ENCODE data around the gene IFNG-AS1.

GRCh38 chr12:67986632-67987031, 2.6 kb upstream of the IFNG-AS1 start:
- TF ChIP-seq, protein P1, sequence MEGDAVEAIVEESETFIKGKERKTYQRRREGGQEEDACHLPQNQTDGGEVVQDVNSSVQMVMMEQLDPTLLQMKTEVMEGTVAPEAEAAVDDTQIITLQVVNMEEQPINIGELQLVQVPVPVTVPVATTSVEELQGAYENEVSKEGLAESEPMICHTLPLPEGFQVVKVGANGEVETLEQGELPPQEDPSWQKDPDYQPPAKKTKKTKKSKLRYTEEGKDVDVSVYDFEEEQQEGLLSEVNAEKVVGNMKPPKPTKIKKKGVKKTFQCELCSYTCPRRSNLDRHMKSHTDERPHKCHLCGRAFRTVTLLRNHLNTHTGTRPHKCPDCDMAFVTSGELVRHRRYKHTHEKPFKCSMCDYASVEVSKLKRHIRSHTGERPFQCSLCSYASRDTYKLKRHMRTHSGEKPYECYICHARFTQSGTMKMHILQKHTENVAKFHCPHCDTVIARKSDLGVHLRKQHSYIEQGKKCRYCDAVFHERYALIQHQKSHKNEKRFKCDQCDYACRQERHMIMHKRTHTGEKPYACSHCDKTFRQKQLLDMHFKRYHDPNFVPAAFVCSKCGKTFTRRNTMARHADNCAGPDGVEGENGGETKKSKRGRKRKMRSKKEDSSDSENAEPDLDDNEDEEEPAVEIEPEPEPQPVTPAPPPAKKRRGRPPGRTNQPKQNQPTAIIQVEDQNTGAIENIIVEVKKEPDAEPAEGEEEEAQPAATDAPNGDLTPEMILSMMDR (IDR thresholded peaks at IDR 0.05 in 4 of 5, conservative IDR thresholded peaks at IDR 0.05 in 1 of 5): no peak
- TF ChIP-seq POLR2A (IDR thresholded peaks at IDR 0.05): no peak
